HCT116 (cell line): ENCODE measurements around the gene LRRC56. TPM values are rescaled to one million over a fixed set of nuclear protein-coding genes. Genes with fewer than 3 reads are reported as not detected.

Experiments
- ATAC-seq: fragments of 200-7000 bp; cut with Tn5 transposase; 2 replicates; pipeline ENCODE4 v1.9.1; 2020; ENCODE audit warnings: mild to moderate bottlenecking, moderate library complexity
- BruUV-seq: library from RNA; stranded (reverse); fragments of 400-500 nt; replicated peaks from 2 replicates; lab custom pipeline; 2021; lab: Mats Ljungman, UMichigan
- CTCF ChIA-PET: fragments of 300-600 bp; sonication (Branson Sonifier 250); formaldehyde crosslinking; loops from one replicate; lab custom pipeline; 2021; ENCODE audit warnings: antibody characterized with exemption; lab: Charles Lee
- POLR2A ChIA-PET: fragments of 300-600, 350-600 bp; sonication (Branson Sonifier 250); formaldehyde crosslinking; loops from one replicate; lab custom pipeline; 2021; ENCODE audit warnings: antibody characterized with exemption; lab: Charles Lee
- RAD21 ChIA-PET, 2 experiments: fragments of 300-600 bp; sonication (Branson Sonifier 250); formaldehyde crosslinking; loops; one replicate each; lab custom pipeline; 2023; ENCODE audit warnings: low total read pairs in 2 of 2; ENCODE audit not compliant: uncharacterized antibody in 2 of 2, unreplicated experiment in 2 of 2, low non-redundant PET in 1 of 2; lab: Charles Lee
- DNase-seq: peaks from one replicate; pipeline ENCODE4 v3.0.0-alpha.2; 2010; ENCODE audit warnings: low read depth, low spot score
- H2AFZ ChIP-seq: fragments of 200-600 bp; shearing (Covaris generic), sonication (generic); 2 replicates; pipeline ENCODE4 v1.6.1; 2017; ENCODE audit warnings: low read depth, mixed run types, mixed read lengths, antibody characterized with exemption, low read length; ENCODE audit not compliant: poor library complexity, severe bottlenecking
- H3K27ac ChIP-seq: 2 replicates; pipeline ENCODE4 v1.5.1; 2012; ENCODE audit warnings: low read depth, low read length
- H3K27me3 ChIP-seq: fragments of 200-600 bp; sonication (generic); 2 replicates; pipeline ENCODE4 v1.6.1; 2016; ENCODE audit warnings: mixed run types, low read length, mixed read lengths; ENCODE audit not compliant: insufficient read depth
- H3K36me3 ChIP-seq, 2 experiments: fragments of 200-500 bp in 1 of 2; fragments of 200-600 bp in 1 of 2; sonication (Bioruptor generic) in 1 of 2; sonication (generic) in 1 of 2; 2 replicates each; pipeline versions ENCODE4 v1.5.1 to v1.6.1; 2014 to 2016; ENCODE audit warnings: low read length in 2 of 2, inconsistent platforms in 1 of 2, mixed read lengths in 1 of 2, mixed run types in 1 of 2; ENCODE audit not compliant: insufficient read depth in 2 of 2, control insufficient read depth in 1 of 2
- H3K4me1 ChIP-seq, 2 experiments: fragments of 200-600 bp in 1 of 2; sonication (generic) in 1 of 2; 2 replicates each; pipeline versions ENCODE4 v1.5.1 to v1.6.1; 2012 to 2017; ENCODE audit warnings: low read length in 2 of 2, inconsistent platforms in 1 of 2, mild to moderate bottlenecking in 1 of 2, mixed read lengths in 1 of 2, mixed run types in 1 of 2, moderate library complexity in 1 of 2; ENCODE audit not compliant: insufficient read depth in 2 of 2, control insufficient read depth in 1 of 2
- H3K4me2 ChIP-seq: fragments of 200-600 bp; sonication (generic); 2 replicates; pipeline ENCODE4 v1.6.1; 2017; ENCODE audit warnings: mixed run types, low read length, mixed read lengths
- H3K4me3 ChIP-seq, 2 experiments: fragments of 200-600 bp in 1 of 2; sonication (generic) in 1 of 2; replicated peaks in 1 of 2; 2 replicates each; pipeline ENCODE4 v1.5.1; 2011 to 2016; ENCODE audit warnings: low read length in 2 of 2, control low read depth in 1 of 2, low read depth in 1 of 2, mild to moderate bottlenecking in 1 of 2, mixed read lengths in 1 of 2, mixed run types in 1 of 2
- H3K79me2 ChIP-seq: fragments of 200-600 bp; sonication (generic); 2 replicates; pipeline ENCODE4 v1.6.1; 2017; ENCODE audit warnings: mild to moderate bottlenecking, mixed run types, low read length, moderate library complexity, mixed read lengths; ENCODE audit not compliant: insufficient read depth
- H3K9ac ChIP-seq: fragments of 200-600 bp; sonication (generic); 2 replicates; pipeline ENCODE4 v1.6.1; 2016; ENCODE audit warnings: low read length, mixed read lengths
- H3K9me2 ChIP-seq: fragments of 200-600 bp; sonication (generic), shearing (Covaris generic); 2 replicates; pipeline ENCODE4 v1.6.1; 2017; ENCODE audit warnings: mixed run types, mild to moderate bottlenecking, moderate library complexity; ENCODE audit not compliant: insufficient read depth
- H3K9me3 ChIP-seq, 2 experiments: fragments of 200-500 bp in 1 of 2; fragments of 200-600 bp in 1 of 2; sonication (Bioruptor generic) in 1 of 2; sonication (generic) in 1 of 2; 2 replicates each; pipeline ENCODE4 v1.6.1; 2014 to 2017; ENCODE audit warnings: low read length in 2 of 2, mixed read lengths in 2 of 2, inconsistent platforms in 1 of 2, low read depth in 1 of 2, mild to moderate bottlenecking in 1 of 2, mixed run types in 1 of 2, moderate library complexity in 1 of 2; ENCODE audit not compliant: control insufficient read depth in 1 of 2, insufficient read depth in 1 of 2
- H4K20me1 ChIP-seq: fragments of 200-600 bp; sonication (generic), shearing (Covaris generic); 2 replicates; pipeline ENCODE4 v1.6.1; 2017; ENCODE audit warnings: mixed run types, mild to moderate bottlenecking, moderate library complexity; ENCODE audit not compliant: insufficient read depth
- CBX3 ChIP-seq: IDR thresholded peaks from 2 replicates; pipeline ENCODE4 v1.6.1; 2012; ENCODE audit warnings: low read depth
- CEBPB ChIP-seq: IDR thresholded peaks from 2 replicates; pipeline ENCODE4 v1.6.1; 2012; ENCODE audit warnings: low read depth
- CTCF ChIP-seq, 3 experiments: fragments of 200-600 bp in 1 of 3; sonication (generic) in 1 of 3; IDR thresholded peaks in 2 of 3; conservative IDR thresholded peaks in 1 of 3; 2 replicates each; pipeline ENCODE4 v1.5.1; 2012 to 2017; ENCODE audit warnings: low read depth in 2 of 3, low read length in 2 of 3, antibody characterized with exemption in 1 of 3, borderline replicate concordance in 1 of 3, control low read depth in 1 of 3, mild to moderate bottlenecking in 1 of 3, mixed read lengths in 1 of 3, mixed run types in 1 of 3, moderate library complexity in 1 of 3; ENCODE audit not compliant: insufficient read depth in 1 of 3
- ELF1 ChIP-seq: IDR thresholded peaks from 2 replicates; pipeline ENCODE4 v1.6.1; 2012; ENCODE audit warnings: low read depth, borderline replicate concordance
- EZH2 ChIP-seq: fragments of 200-600 bp; sonication (generic); IDR thresholded peaks from 2 replicates; pipeline ENCODE4 v1.6.1; 2017; ENCODE audit warnings: antibody characterized with exemption, mixed run types
- EZH2phosphoT487 ChIP-seq: fragments of 200-600 bp; IDR thresholded peaks from 2 replicates; pipeline ENCODE4 v1.6.1; 2018; ENCODE audit warnings: antibody characterized with exemption, borderline replicate concordance
- MAX ChIP-seq: IDR thresholded peaks from 2 replicates; pipeline ENCODE4 v1.6.1; 2012
- POLR2A ChIP-seq: IDR thresholded peaks from 2 replicates; pipeline ENCODE4 v1.7.0; 2011; ENCODE audit warnings: borderline replicate concordance; ENCODE audit not compliant: insufficient read depth, insufficient read length; ENCODE audit errors: extremely low read depth
- RAD21 ChIP-seq: IDR thresholded peaks from 2 replicates; pipeline ENCODE4 v1.6.1; 2012; ENCODE audit warnings: low read depth, mild to moderate bottlenecking
- REST ChIP-seq: IDR thresholded peaks from 2 replicates; pipeline ENCODE4 v1.6.1; 2012; ENCODE audit warnings: low read depth
- SIN3A ChIP-seq: IDR thresholded peaks from 2 replicates; pipeline ENCODE4 v1.6.1; 2012; ENCODE audit warnings: low read depth
- SP1 ChIP-seq: IDR thresholded peaks from 2 replicates; pipeline ENCODE4 v1.6.1; 2012; ENCODE audit warnings: low read depth
- TCF7L2 ChIP-seq: IDR thresholded peaks from 2 replicates; pipeline ENCODE4 v1.7.0; 2011; ENCODE audit warnings: borderline replicate concordance, inconsistent platforms; ENCODE audit not compliant: insufficient read depth, insufficient read length; ENCODE audit errors: extremely low read depth
- YY1 ChIP-seq: IDR thresholded peaks from 2 replicates; pipeline ENCODE4 v1.6.1; 2011; ENCODE audit warnings: low read length, low read depth, moderate library complexity, mild to moderate bottlenecking; ENCODE audit not compliant: insufficient replicate concordance; ENCODE audit errors: extremely low read depth
- ZFX ChIP-seq: fragments of 450-650 bp; IDR thresholded peaks from 2 replicates; pipeline ENCODE4 v1.6.1; 2017
- ZNF274 ChIP-seq: fragments of 200-500 bp; sonication (Bioruptor generic); IDR thresholded peaks from 2 replicates; pipeline ENCODE4 v1.6.1; 2014; ENCODE audit warnings: mild to moderate bottlenecking, low read depth, low read length, inconsistent platforms
- intact Hi-C: fragments of 100-400 bp; cut with micrococcal nuclease; formaldehyde crosslinking; loops from 2 replicates; pipeline ENCODE4 v1.10.0; 2022
- total RNA-seq: library from RNA; stranded (reverse); gene quantifications from one replicate; pipeline ENCODE4 v1.2.1, GENCODE V29; 2021; ENCODE audit not compliant: unreplicated experiment
- TF ChIP-seq, protein P1 (sequence below): IDR thresholded peaks from 2 replicates; pipeline ENCODE4 v1.6.1; 2012

Gene LRRC56
- total RNA-seq, 1 experiment from 2014 or later: 9.1 TPM

- H4K20me1 ChIP-seq: no peaks in the 10 kb centered on the region
- TF ChIP-seq SIN3A (no peak), EZH2phosphoT487 (no peak), RAD21 (no peak), POLR2A (no peak), ZNF274 (no peak)
- POLR2A ChIA-PET: no interaction called here
- intact Hi-C loops: no loop called here
- CTCF ChIA-PET: no interaction called here
- no peak overlapping the region for H2AFZ ChIP-seq
- no peak overlapping the region for H3K9ac ChIP-seq
- H3K27me3 ChIP-seq: no peaks in the 10 kb centered on the region
- no peaks in the 10 kb centered on the region for H3K79me2 ChIP-seq
- ATAC-seq (no peak), DNase-seq (no peak)
- H3K4me3 ChIP-seq: no peak overlapping the region
- no peaks in the 10 kb centered on the region for H3K36me3 ChIP-seq
- peaks cover 5 to 22% of the 10 kb centered on the region in 2 experiments; a peak in 3 of 4 replicates for H3K4me1 ChIP-seq
- RAD21 ChIA-PET: no interaction called here
- BruUV-seq: no TSS peak
- no peaks in the 10 kb centered on the region for H3K9me3 ChIP-seq
- H3K4me2 ChIP-seq: no peak overlapping the region
- H3K27ac ChIP-seq: no peak overlapping the region
- no peaks in the 10 kb centered on the region for H3K9me2 ChIP-seq
Measured at GRCh38 chr11:551131-551530, 13.8 kb downstream of the LRRC56 start.

DNA sequence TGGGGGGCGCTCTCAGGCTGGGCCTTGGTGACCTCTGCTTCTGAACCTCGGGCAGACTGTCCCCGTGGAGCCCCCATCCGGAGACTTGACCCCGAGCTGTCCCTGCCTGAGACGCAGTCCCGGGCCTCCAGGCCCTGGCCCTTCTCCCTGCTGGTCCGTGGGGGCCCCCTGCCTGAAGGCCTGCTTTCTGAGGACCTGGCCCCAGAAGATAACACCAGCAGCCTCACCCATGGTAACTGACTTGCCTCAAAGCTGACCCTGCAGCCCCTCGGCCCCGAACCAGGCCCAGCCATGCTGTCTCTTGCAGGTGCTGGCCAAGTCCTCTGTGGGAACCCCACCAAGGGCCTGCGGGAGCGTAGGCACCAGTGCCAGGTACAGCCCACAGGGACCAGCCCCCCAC, 14.3 kb downstream of the LRRC56 start:
- H3K4me2 ChIP-seq: no peak overlapping the region
- ChIA-PET POLR2A (no interaction called here), RAD21 (no interaction called here), CTCF (no interaction called here)
- H3K9me2 ChIP-seq: no peaks in the 10 kb centered on the region
- no peaks in the 10 kb centered on the region for H3K9me3 ChIP-seq
- no peaks in the 10 kb centered on the region for H3K36me3 ChIP-seq
- no peaks in the 10 kb centered on the region for H4K20me1 ChIP-seq
- H3K79me2 ChIP-seq: no peaks in the 10 kb centered on the region
- no peak overlapping the region for H3K4me3 ChIP-seq
- no peak overlapping the region for H3K9ac ChIP-seq
- BruUV-seq: no TSS peak
- peaks cover 5 to 22% of the 10 kb centered on the region in 2 experiments; a peak in 3 of 4 replicates for H3K4me1 ChIP-seq
- intact Hi-C loops: no loop called here
- H3K27ac ChIP-seq: no peak overlapping the region
- no peaks in the 10 kb centered on the region for H3K27me3 ChIP-seq
- no peak overlapping the region for H2AFZ ChIP-seq
- ATAC-seq (no peak), DNase-seq (no peak)
- TF ChIP-seq MAX (no peak), REST (no peak), EZH2 (no peak), CBX3 (no peak), EZH2phosphoT487 (no peak), CTCF (IDR thresholded peaks at IDR 0.05 in 2 of 3, conservative IDR thresholded peaks at IDR 0.05 in 1 of 3; ENCODE audit: borderline replicate concordance in 1 of 3, insufficient read depth in 1 of 3, low read depth in 2 of 3, low read length in 2 of 3) (no peak), TCF7L2 (no peak), RAD21 (no peak), SP1 (no peak), ELF1 (no peak), CEBPB (no peak), ZFX (no peak), YY1 (no peak)
- TF ChIP-seq, protein P1, sequence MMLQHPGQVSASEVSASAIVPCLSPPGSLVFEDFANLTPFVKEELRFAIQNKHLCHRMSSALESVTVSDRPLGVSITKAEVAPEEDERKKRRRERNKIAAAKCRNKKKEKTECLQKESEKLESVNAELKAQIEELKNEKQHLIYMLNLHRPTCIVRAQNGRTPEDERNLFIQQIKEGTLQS: no peak
